GM12878 (cell line): ENCODE results near the gene LRWD1. TPM values are rescaled to one million over a fixed set of nuclear protein-coding genes. Genes with fewer than 3 reads are reported as not detected.

Experiments
- ATAC-seq: fragments of 200-7000 bp; cut with Tn5 transposase; 3 replicates; pipeline ENCODE4 v1.9.1; 2020; ENCODE audit warnings: mild to moderate bottlenecking, moderate library complexity
- BruUV-seq: library from RNA; stranded (reverse); fragments of 400-500 nt; replicated peaks from 2 replicates; lab custom pipeline; 2021; lab: Mats Ljungman, UMichigan
- CTCF ChIA-PET: fragments of 300-600 bp; sonication (Branson Sonifier 250); formaldehyde crosslinking; extraction: SDS; loops from one replicate; lab custom pipeline; 2021; ENCODE audit warnings: inconsistent platforms; lab: Yijun Ruan, JAX
- POLR2A ChIA-PET: fragments of 350-600 bp; formaldehyde crosslinking; extraction: SDS; loops from one replicate; lab custom pipeline; 2021; ENCODE audit warnings: inconsistent platforms; lab: Charles Lee
- RAD21 ChIA-PET: fragments of 300-600 bp; sonication (Branson Sonifier 250); formaldehyde crosslinking; loops from one replicate; lab custom pipeline; 2023; ENCODE audit warnings: antibody characterized with exemption; ENCODE audit not compliant: unreplicated experiment; lab: Charles Lee
- SMC1A ChIA-PET: fragments of 300-600 bp; sonication (Branson Sonifier 250); formaldehyde crosslinking; loops from one replicate; lab custom pipeline; 2023; ENCODE audit not compliant: unreplicated experiment, uncharacterized antibody; lab: Charles Lee
- DNase-seq: peaks from one replicate; pipeline ENCODE4 v3.0.0-alpha.2; 2011; ENCODE audit warnings: low read depth, low spot score
- FAIRE-seq: peaks from 3 replicates; lab custom pipeline; 2011; peaks lifted over from hg19 to GRCh38; lab: Jason Lieb, UNC
- H2AFZ ChIP-seq: 2 replicates; pipeline ENCODE4 v1.6.0; 2011; ENCODE audit warnings: low read depth, low read length, control low read depth; ENCODE audit not compliant: control insufficient read depth
- H3K27ac ChIP-seq: 2 replicates; pipeline ENCODE4 v1.5.1; 2011; ENCODE audit warnings: control low read depth; ENCODE audit not compliant: control insufficient read depth, insufficient read depth
- H3K27me3 ChIP-seq, 2 experiments: replicated peaks in 1 of 2; 2 replicates each; pipeline versions ENCODE4 v1.6.0 to v1.6.1; 2011; ENCODE audit warnings: low read length in 1 of 2; ENCODE audit not compliant: control insufficient read depth in 2 of 2, insufficient read depth in 2 of 2
- H3K36me3 ChIP-seq, 2 experiments: 2 replicates each; pipeline ENCODE4 v1.5.1; 2011; ENCODE audit warnings: low read length in 1 of 2; ENCODE audit not compliant: control insufficient read depth in 2 of 2, insufficient read depth in 2 of 2
- H3K4me1 ChIP-seq: 2 replicates; pipeline ENCODE4 v1.6.1; 2011; ENCODE audit warnings: mild to moderate bottlenecking, low read length, moderate library complexity, mixed read lengths; ENCODE audit not compliant: control insufficient read depth, insufficient read depth
- H3K4me2 ChIP-seq: 2 replicates; pipeline ENCODE4 v1.6.0; 2011; ENCODE audit warnings: control low read depth; ENCODE audit not compliant: control insufficient read depth, insufficient read depth
- H3K4me3 ChIP-seq: fragments of 200-600 bp; sonication (generic); 2 replicates; pipeline ENCODE4 v1.5.1; 2016
- H3K79me2 ChIP-seq: 2 replicates; pipeline ENCODE4 v1.6.0; 2011; ENCODE audit warnings: low read length; ENCODE audit not compliant: control insufficient read depth, insufficient read depth
- H3K9ac ChIP-seq: 2 replicates; pipeline ENCODE4 v1.8.0; 2011; ENCODE audit warnings: low read length, control low read depth, mixed read lengths; ENCODE audit not compliant: control insufficient read depth, insufficient read depth
- H3K9me3 ChIP-seq: replicated peaks from 3 replicates; pipeline ENCODE4 v1.5.1; 2011; ENCODE audit warnings: mild to moderate bottlenecking, low read length; ENCODE audit not compliant: control insufficient read depth, insufficient read depth
- H4K20me1 ChIP-seq: 2 replicates; pipeline ENCODE4 v1.6.0; 2011; ENCODE audit not compliant: control insufficient read depth, insufficient read depth
- ESRRA ChIP-seq: IDR thresholded peaks from 2 replicates; pipeline ENCODE4 v1.6.1; 2012; ENCODE audit warnings: mild to moderate bottlenecking, low read length, improper control_type of control experiment
- FOXM1 ChIP-seq: IDR thresholded peaks from 2 replicates; pipeline ENCODE4 v1.6.1; 2012; ENCODE audit warnings: low read depth, mild to moderate bottlenecking, inconsistent platforms, low read length, moderate library complexity
- GATAD2B ChIP-seq: fragments of 450-650 bp; conservative IDR thresholded peaks from 2 replicates; pipeline ENCODE4 v1.6.1; 2017; ENCODE audit warnings: low read depth, mild to moderate bottlenecking, moderate library complexity
- IKZF2 ChIP-seq, 2 experiments: fragments of 450-650 bp; IDR thresholded peaks; 2 replicates each; pipeline ENCODE4 v1.6.1; 2017; ENCODE audit warnings: mild to moderate bottlenecking in 2 of 2, moderate library complexity in 2 of 2
- KAT2A ChIP-seq: conservative IDR thresholded peaks from 2 replicates; pipeline ENCODE4 v1.6.1; 2011; ENCODE audit warnings: low read depth, low read length; ENCODE audit not compliant: control insufficient read depth
- MEF2A ChIP-seq: IDR thresholded peaks from 2 replicates; pipeline ENCODE4 v1.6.1; 2011; ENCODE audit warnings: low read depth, mild to moderate bottlenecking, low read length, moderate library complexity; ENCODE audit not compliant: insufficient read depth
- SREBF2 ChIP-seq: IDR thresholded peaks from 2 replicates; pipeline ENCODE4 v1.6.1; 2012; ENCODE audit warnings: mild to moderate bottlenecking, low read length
- SRF ChIP-seq, 2 experiments: IDR thresholded peaks; 2 replicates each; pipeline ENCODE4 v1.6.1; 2011; ENCODE audit warnings: low read depth in 2 of 2, low read length in 2 of 2, mild to moderate bottlenecking in 1 of 2, moderate library complexity in 1 of 2
- STAT1 ChIP-seq: fragments of 450-650 bp; conservative IDR thresholded peaks from 2 replicates; pipeline ENCODE4 v1.6.1; 2014; ENCODE audit warnings: antibody characterized with exemption, mild to moderate bottlenecking
- WRNIP1 ChIP-seq: IDR thresholded peaks from 2 replicates; pipeline ENCODE4 v1.6.1; 2011; ENCODE audit warnings: low read depth, low read length, improper control_type of control experiment, borderline replicate concordance
- ZSCAN29 ChIP-seq: fragments of 450-650 bp; IDR thresholded peaks from 2 replicates; pipeline ENCODE4 v1.6.1; 2017; ENCODE audit warnings: mild to moderate bottlenecking, moderate library complexity
- WGBS: methylation state at CpG from one replicate; pipeline ENCODE4 v1.1.6; 2016; ENCODE audit warnings: low lambda C conversion rate; ENCODE audit not compliant: insufficient replicate concordance, insufficient coverage; ENCODE audit errors: missing lambda C conversion rate; 5-methylcytosine and 5-hydroxymethylcytosine counted together
- in situ Hi-C: fragments of 300-500 bp; cut with MboI; formaldehyde crosslinking; loops from 9 replicates; pipeline ENCODE4 v1.14.3; 2018; ENCODE audit warnings: mixed read lengths
- intact Hi-C: fragments of 100-400 bp; cut with micrococcal nuclease; formaldehyde crosslinking; loops from one replicate; pipeline ENCODE4 v1.14.2; 2022; ENCODE audit not compliant: unreplicated experiment
- polyA plus RNA-seq, 11 experiments: library from polyadenylated mRNA; depleted of rRNA in 4 of 11; unstranded in 6 of 11; stranded (reverse) in 5 of 11; fragments of >200 nt; fragmentation: Nextera tagmentation in 4 of 11; fragmentation: Illumina TruSeq in 1 of 11; extraction: Ambion mirVana in 4 of 11; extraction: Trizol in 1 of 11; gene quantifications; 1 replicate in 1 of 11; 2 replicates in 10 of 11; pipeline versions ENCODE4 v1.2.1 to v1.2.3, GENCODE V29; 2011 to 2016; ENCODE audit warnings: inconsistent platforms in 2 of 11, missing spikeins in 2 of 11, low read depth in 1 of 11
- total RNA-seq, 4 experiments: library from RNA; depleted of rRNA in 3 of 4; stranded (reverse); fragments of >200 nt in 3 of 4; fragmentation: Illumina TruSeq in 1 of 4; extraction: Trizol in 1 of 4; gene quantifications; 2 replicates each; pipeline versions ENCODE4 v1.2.1 to v1.2.3, GENCODE V29; 2013 to 2021
- TF ChIP-seq, protein P1 (sequence below): fragments of 450-650 bp; IDR thresholded peaks from 2 replicates; pipeline ENCODE4 v1.6.1; 2017; ENCODE audit warnings: mild to moderate bottlenecking
- TF ChIP-seq, protein P2 (sequence below): IDR thresholded peaks from 2 replicates; pipeline ENCODE4 v1.6.1; 2012; ENCODE audit warnings: low read depth, low read length, improper control_type of control experiment
- TF ChIP-seq, protein P3 (sequence below): fragments of 450-650 bp; IDR thresholded peaks from 2 replicates; pipeline ENCODE4 v1.6.1; 2016; ENCODE audit warnings: mild to moderate bottlenecking
- TF ChIP-seq, protein P4 (sequence below): fragments of 450-650 bp; IDR thresholded peaks from 2 replicates; pipeline ENCODE4 v1.6.1; 2016; ENCODE audit warnings: mild to moderate bottlenecking, moderate library complexity, borderline replicate concordance

Gene LRWD1
- total and polyA plus RNA-seq, 10 of the 15 experiments (the other 5 are each of a cell fraction or from before 2014, with no cell fraction given) = 0.40 to 64.4 (median 26.1) TPM

DNA sequence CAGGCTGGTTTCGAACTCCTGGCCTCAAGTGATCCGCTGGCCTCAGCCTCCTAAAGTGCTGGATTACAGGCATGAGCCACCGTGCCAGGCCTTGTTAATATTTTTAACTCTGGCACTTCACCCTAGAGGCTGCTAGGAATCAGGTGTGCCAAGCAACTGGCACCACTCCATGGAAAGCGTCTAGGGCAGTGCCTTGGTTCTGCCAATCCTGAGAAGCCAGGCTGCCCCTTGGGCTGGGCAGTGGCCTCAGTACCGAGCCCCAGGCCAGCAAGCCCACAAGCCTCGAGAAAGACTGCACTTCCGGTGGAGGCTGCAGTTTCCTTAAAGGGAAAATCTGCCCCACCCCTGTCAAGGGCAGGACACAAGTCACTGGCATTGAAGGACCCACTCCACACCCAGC, 11.5 kb upstream of the LRWD1 start:
- Histone ChIP-seq H4K20me1 (no peaks in the 10 kb centered on the region), H3K4me3 (no peak overlapping the region), H3K9ac (no peak overlapping the region), H3K4me1 (no peaks in the 10 kb centered on the region), H2AFZ (no peak overlapping the region), H3K36me3 (peaks cover 5 to 7% of the 10 kb centered on the region in 2 experiments; a peak in 3 of 4 replicates), H3K4me2 (no peak overlapping the region), H3K79me2 (no peaks in the 10 kb centered on the region), H3K27ac (no peak overlapping the region), H3K9me3 (no peaks in the 10 kb centered on the region), H3K27me3 (no peaks in the 10 kb centered on the region)
- ChIA-PET RAD21 (interaction anchor here (1.9 kb wide), 1 partner anchor 49 kb away, joined by 6 read pairs; no protein-coding TSS in a partner anchor), CTCF (interaction anchor here (1.2 to 5.4 kb wide), 2 partner anchors 48 to 654 kb away, joined by 3 to 101 read pairs; no protein-coding TSS in a partner anchor), POLR2A (no interaction called here), SMC1A (interaction anchor here (1.2 to 1.3 kb wide), 2 partner anchors 48 to 49 kb away, joined by 4 to 5 read pairs; no protein-coding TSS in a partner anchor)
- TF ChIP-seq IKZF2 (IDR thresholded peaks at IDR 0.05) (no peak), FOXM1 (no peak), SRF (IDR thresholded peaks at IDR 0.05; ENCODE audit: low read depth in 2 of 2, low read length in 2 of 2) (no peak), KAT2A (no peak), WRNIP1 (no peak), STAT1 (no peak), ZSCAN29 (no peak), MEF2A (no peak), ESRRA (no peak), GATAD2B (no peak), SREBF2 (no peak)
- TF ChIP-seq, protein P1, sequence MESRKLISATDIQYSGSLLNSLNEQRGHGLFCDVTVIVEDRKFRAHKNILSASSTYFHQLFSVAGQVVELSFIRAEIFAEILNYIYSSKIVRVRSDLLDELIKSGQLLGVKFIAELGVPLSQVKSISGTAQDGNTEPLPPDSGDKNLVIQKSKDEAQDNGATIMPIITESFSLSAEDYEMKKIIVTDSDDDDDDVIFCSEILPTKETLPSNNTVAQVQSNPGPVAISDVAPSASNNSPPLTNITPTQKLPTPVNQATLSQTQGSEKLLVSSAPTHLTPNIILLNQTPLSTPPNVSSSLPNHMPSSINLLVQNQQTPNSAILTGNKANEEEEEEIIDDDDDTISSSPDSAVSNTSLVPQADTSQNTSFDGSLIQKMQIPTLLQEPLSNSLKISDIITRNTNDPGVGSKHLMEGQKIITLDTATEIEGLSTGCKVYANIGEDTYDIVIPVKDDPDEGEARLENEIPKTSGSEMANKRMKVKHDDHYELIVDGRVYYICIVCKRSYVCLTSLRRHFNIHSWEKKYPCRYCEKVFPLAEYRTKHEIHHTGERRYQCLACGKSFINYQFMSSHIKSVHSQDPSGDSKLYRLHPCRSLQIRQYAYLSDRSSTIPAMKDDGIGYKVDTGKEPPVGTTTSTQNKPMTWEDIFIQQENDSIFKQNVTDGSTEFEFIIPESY = no peak
- TF ChIP-seq, protein P2, sequence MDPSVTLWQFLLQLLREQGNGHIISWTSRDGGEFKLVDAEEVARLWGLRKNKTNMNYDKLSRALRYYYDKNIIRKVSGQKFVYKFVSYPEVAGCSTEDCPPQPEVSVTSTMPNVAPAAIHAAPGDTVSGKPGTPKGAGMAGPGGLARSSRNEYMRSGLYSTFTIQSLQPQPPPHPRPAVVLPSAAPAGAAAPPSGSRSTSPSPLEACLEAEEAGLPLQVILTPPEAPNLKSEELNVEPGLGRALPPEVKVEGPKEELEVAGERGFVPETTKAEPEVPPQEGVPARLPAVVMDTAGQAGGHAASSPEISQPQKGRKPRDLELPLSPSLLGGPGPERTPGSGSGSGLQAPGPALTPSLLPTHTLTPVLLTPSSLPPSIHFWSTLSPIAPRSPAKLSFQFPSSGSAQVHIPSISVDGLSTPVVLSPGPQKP = no peak
- TF ChIP-seq, protein P3, sequence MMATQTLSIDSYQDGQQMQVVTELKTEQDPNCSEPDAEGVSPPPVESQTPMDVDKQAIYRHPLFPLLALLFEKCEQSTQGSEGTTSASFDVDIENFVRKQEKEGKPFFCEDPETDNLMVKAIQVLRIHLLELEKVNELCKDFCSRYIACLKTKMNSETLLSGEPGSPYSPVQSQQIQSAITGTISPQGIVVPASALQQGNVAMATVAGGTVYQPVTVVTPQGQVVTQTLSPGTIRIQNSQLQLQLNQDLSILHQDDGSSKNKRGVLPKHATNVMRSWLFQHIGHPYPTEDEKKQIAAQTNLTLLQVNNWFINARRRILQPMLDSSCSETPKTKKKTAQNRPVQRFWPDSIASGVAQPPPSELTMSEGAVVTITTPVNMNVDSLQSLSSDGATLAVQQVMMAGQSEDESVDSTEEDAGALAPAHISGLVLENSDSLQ = no peak
- TF ChIP-seq, protein P4, sequence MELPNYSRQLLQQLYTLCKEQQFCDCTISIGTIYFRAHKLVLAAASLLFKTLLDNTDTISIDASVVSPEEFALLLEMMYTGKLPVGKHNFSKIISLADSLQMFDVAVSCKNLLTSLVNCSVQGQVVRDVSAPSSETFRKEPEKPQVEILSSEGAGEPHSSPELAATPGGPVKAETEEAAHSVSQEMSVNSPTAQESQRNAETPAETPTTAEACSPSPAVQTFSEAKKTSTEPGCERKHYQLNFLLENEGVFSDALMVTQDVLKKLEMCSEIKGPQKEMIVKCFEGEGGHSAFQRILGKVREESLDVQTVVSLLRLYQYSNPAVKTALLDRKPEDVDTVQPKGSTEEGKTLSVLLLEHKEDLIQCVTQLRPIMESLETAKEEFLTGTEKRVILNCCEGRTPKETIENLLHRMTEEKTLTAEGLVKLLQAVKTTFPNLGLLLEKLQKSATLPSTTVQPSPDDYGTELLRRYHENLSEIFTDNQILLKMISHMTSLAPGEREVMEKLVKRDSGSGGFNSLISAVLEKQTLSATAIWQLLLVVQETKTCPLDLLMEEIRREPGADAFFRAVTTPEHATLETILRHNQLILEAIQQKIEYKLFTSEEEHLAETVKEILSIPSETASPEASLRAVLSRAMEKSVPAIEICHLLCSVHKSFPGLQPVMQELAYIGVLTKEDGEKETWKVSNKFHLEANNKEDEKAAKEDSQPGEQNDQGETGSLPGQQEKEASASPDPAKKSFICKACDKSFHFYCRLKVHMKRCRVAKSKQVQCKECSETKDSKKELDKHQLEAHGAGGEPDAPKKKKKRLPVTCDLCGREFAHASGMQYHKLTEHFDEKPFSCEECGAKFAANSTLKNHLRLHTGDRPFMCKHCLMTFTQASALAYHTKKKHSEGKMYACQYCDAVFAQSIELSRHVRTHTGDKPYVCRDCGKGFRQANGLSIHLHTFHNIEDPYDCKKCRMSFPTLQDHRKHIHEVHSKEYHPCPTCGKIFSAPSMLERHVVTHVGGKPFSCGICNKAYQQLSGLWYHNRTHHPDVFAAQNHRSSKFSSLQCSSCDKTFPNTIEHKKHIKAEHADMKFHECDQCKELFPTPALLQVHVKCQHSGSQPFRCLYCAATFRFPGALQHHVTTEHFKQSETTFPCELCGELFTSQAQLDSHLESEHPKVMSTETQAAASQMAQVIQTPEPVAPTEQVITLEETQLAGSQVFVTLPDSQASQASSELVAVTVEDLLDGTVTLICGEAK = no peak
- WGBS = 65% methylated on average over 7 of the region's 7 CpGs
- no peak for FAIRE-seq
- no peak for ATAC-seq
- BruUV-seq = no TSS peak
- in situ Hi-C loops (loop anchor here (5.0 to 10.0 kb wide), 2 partner anchors 49 to 166 kb away; partner anchors contain the start of gene SH2B2), intact Hi-C loops (no loop called here)
- DNase-seq = no peak
